Thoracic aorta (tissue), 2 donors: Measurements from ENCODE around the gene IYD. TPM values are rescaled to one million over a fixed set of nuclear protein-coding genes. Genes with fewer than 3 reads are reported as not detected.

ENCODE experiments used
- ATAC-seq: fragments of 150-250 bp; one replicate; pipeline ENCODE4 v1.8.0; 2017; ENCODE audit warnings: low read depth; ENCODE audit not compliant: insufficient number of reproducible peaks, low FRiP score
- DNase-seq: peaks from one replicate; pipeline ENCODE4 v3.0.0-alpha.2; 2020; ENCODE audit warnings: low spot score
- H3K27ac ChIP-seq, 2 donors: fragments of 200-600 bp; sonication (generic); 1 replicate in 1 of 2; 2 replicates in 1 of 2; pipeline ENCODE4 v1.5.1; 2016; ENCODE audit warnings: mild to moderate bottlenecking in 2 of 2, moderate library complexity in 2 of 2
- H3K27me3 ChIP-seq: fragments of 200-600 bp; sonication (generic); replicated peaks from 2 replicates; pipeline ENCODE4 v1.6.0; 2016; ENCODE audit warnings: mild to moderate bottlenecking; ENCODE audit not compliant: insufficient read depth
- H3K36me3 ChIP-seq: fragments of 200-600 bp; sonication (generic); one replicate; pipeline ENCODE4 v1.5.1; 2016
- H3K4me1 ChIP-seq, 2 donors: fragments of 200-600 bp; sonication (generic); 1 replicate in 1 of 2; 2 replicates in 1 of 2; pipeline versions ENCODE4 v1.5.1 to v1.6.0; 2016; ENCODE audit warnings: low read depth in 2 of 2, mild to moderate bottlenecking in 1 of 2; ENCODE audit not compliant: control insufficient read depth in 1 of 2
- H3K4me3 ChIP-seq: fragments of 200-600 bp; sonication (generic); 2 replicates; pipeline ENCODE4 v1.5.1; 2016; ENCODE audit warnings: mild to moderate bottlenecking
- H3K9me3 ChIP-seq: fragments of 200-600 bp; sonication (generic); 2 replicates; pipeline ENCODE4 v1.5.1; 2016
- total RNA-seq, 2 donors: library from RNA; depleted of rRNA; stranded (reverse); fragments of >200 nt; gene quantifications; one replicate each; pipeline versions ENCODE4 v1.1.0 to v1.2.3, GENCODE V29; 2016
- TF ChIP-seq, protein P1 (sequence below): fragments of 200-600 bp; sonication (generic); IDR thresholded peaks from one replicate; pipeline ENCODE4 v1.5.1; 2019; ENCODE audit warnings: antibody characterized with exemption

The IYD gene, protein sequence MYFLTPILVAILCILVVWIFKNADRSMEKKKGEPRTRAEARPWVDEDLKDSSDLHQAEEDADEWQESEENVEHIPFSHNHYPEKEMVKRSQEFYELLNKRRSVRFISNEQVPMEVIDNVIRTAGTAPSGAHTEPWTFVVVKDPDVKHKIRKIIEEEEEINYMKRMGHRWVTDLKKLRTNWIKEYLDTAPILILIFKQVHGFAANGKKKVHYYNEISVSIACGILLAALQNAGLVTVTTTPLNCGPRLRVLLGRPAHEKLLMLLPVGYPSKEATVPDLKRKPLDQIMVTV
- total RNA-seq: 1 to 10 TPM in 1 of 2 donors, under 1 TPM in 1; 0.27 to 2.3 TPM

DNA sequence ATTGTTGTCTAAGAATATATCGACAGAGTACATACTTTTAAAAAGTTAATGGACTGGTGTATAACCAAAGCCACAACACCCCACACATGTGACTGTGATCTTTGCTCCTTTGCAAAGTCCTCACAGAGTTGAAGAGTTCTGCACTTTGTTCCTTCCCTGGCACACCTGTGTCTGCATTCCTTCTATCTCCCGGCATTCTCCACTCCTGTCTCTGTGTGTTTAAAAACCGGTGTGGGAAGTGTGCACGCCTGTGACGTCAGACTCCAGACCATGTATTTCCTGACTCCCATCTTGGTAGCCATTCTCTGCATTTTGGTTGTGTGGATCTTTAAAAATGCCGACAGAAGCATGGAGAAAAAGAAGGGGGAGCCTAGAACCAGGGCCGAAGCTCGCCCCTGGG, at the start of gene IYD:
IYD (plus strand) TSS at position 251 of the 400 bp plus-strand sequence; CDS start at position 271, 20 bp downstream.
- TF ChIP-seq, protein P1, sequence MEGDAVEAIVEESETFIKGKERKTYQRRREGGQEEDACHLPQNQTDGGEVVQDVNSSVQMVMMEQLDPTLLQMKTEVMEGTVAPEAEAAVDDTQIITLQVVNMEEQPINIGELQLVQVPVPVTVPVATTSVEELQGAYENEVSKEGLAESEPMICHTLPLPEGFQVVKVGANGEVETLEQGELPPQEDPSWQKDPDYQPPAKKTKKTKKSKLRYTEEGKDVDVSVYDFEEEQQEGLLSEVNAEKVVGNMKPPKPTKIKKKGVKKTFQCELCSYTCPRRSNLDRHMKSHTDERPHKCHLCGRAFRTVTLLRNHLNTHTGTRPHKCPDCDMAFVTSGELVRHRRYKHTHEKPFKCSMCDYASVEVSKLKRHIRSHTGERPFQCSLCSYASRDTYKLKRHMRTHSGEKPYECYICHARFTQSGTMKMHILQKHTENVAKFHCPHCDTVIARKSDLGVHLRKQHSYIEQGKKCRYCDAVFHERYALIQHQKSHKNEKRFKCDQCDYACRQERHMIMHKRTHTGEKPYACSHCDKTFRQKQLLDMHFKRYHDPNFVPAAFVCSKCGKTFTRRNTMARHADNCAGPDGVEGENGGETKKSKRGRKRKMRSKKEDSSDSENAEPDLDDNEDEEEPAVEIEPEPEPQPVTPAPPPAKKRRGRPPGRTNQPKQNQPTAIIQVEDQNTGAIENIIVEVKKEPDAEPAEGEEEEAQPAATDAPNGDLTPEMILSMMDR: no peak
- H3K4me3 ChIP-seq: no peak within 1 kb of the TSS
- no peaks in the 10 kb centered on the region for H3K27me3 ChIP-seq
- H3K4me1 ChIP-seq: peaks cover 6 to 20% of the 10 kb centered on the region in 2 donors
- no peaks in the 10 kb centered on the region for H3K36me3 ChIP-seq
- DNase-seq: no peak
- ATAC-seq: no peak
- no peak within 1 kb of the TSS for H3K27ac ChIP-seq
- no peaks in the 10 kb centered on the region for H3K9me3 ChIP-seq

DNA sequence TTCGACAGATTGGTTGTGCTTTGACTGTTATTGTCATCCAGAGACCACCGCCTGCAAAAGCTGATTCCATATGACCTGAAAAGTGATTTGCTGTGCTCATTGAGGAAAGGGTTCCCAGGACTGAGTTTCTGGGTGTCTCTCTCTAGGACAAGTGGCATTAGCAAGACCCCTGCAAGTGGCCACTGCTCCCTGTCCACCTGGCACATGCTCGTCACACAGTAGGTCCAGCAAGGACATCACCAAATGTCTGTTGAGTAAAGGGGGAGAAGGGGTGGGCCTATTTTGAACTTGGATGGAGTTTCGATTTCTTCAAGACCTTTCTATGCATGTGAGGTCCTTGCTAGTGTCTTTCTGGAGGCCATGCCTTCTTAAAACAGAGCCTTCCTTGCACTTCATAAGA, 48.9 kb upstream of the IYD start:
- no peaks in the 10 kb centered on the region for H3K9me3 ChIP-seq
- DNase-seq (no peak), ATAC-seq (no peak)
- H3K27ac ChIP-seq: no peak overlapping the region
- H3K27me3 ChIP-seq: no peaks in the 10 kb centered on the region
- peaks cover 0 to 19% of the 10 kb centered on the region in 2 donors for H3K4me1 ChIP-seq
- TF ChIP-seq, protein P1: no peak
- H3K36me3 ChIP-seq: no peaks in the 10 kb centered on the region
- H3K4me3 ChIP-seq: no peak overlapping the region

DNA sequence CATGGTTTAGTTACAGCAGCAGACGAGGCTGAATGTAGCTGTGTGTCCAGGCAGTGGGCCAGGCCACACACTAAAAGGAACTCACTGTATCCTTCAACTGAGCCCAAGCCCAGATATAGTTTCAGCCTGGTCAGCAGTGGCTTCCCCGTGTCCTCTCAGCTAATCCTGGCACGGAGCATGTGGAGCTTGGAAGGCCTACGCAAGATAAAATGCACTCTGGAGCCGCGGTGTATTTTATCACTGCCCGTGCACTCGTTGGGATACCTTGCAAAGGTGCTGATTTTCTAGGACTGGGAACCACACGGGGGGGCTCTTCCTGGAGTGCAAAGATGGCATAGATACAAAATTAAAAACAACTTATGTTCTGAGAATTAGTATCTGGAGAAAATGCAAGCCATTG, 48.4 kb upstream of the IYD start:
- Histone ChIP-seq H3K4me1 (peaks cover 0 to 24% of the 10 kb centered on the region in 2 donors), H3K36me3 (no peaks in the 10 kb centered on the region), H3K4me3 (no peak overlapping the region), H3K9me3 (no peaks in the 10 kb centered on the region), H3K27me3 (no peaks in the 10 kb centered on the region), H3K27ac (no peak overlapping the region)
- no peak for ATAC-seq
- TF ChIP-seq, protein P1: no peak
- DNase-seq: no peak

DNA sequence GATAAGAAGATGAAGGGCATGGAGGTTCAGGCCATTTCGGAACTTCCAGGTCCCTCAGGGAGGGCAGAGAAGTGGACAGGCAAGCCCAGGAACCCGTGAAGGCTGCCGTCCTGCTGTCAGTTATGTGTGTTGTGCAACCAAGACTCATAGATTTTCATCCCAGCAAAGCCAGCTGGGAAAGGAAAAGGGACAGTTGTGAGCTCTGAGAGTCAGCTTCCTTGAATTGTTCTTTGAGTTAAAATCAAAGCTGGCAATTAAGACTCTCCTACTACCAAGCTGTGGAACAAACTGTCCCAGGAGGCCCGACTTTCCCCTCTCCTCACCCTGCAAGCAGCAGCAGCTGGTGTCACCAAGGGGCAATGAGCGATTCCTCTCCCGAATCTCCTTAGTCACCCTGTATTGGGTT, 46.3 kb upstream of the IYD start:
- Histone ChIP-seq H3K27me3 (no peaks in the 10 kb centered on the region), H3K4me3 (no peak overlapping the region), H3K36me3 (no peaks in the 10 kb centered on the region), H3K27ac (no peak overlapping the region), H3K4me1 (peaks cover 0 to 32% of the 10 kb centered on the region in 2 donors), H3K9me3 (no peaks in the 10 kb centered on the region)
- DNase-seq (no peak), ATAC-seq (no peak)
- TF ChIP-seq, protein P1: no peak

DNA sequence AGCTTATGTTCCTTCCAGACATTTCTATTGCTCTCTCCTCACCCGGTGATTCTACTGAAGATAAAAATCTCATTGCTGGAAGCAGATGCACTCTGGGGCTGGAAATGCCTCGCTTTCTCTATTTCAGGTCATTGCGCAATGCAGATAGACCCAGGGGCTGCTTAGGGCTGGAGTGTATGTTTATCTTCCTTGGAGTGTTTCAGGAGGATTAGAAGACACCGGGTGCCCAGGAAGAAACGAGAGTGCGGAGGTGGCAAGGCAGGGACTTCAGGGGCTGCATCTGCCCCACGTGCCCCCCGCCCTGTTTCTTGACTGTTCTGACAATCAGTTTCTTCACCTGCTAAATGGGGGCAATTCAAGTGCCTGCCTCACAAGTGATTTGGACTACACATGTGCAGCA, 45.6 kb upstream of the IYD start:
- H3K27ac ChIP-seq: no peak overlapping the region
- H3K4me3 ChIP-seq: no peak overlapping the region
- peaks cover 0 to 35% of the 10 kb centered on the region in 2 donors for H3K4me1 ChIP-seq
- DNase-seq (no peak), ATAC-seq (no peak)
- H3K27me3 ChIP-seq: no peaks in the 10 kb centered on the region
- H3K9me3 ChIP-seq: no peaks in the 10 kb centered on the region
- TF ChIP-seq, protein P1: no peak
- no peaks in the 10 kb centered on the region for H3K36me3 ChIP-seq
